Ecto neural progenitor cell (in vitro differentiated cells): ENCODE data around the gene MYL10.
"Not testable (repeated sequence)": the region's sequence is repeated elsewhere in the genome, so short reads cannot be mapped to it uniquely, and the experiment has no call there.

Experiments used
- DNase-seq: peaks from one replicate; pipeline ENCODE4 v3.0.0-alpha.2; 2018; ENCODE audit warnings: low spot score

Gene MYL10

GRCh38 chr7:101651112-101651511, 22.0 kb upstream of the MYL10 start:
- DNase-seq = no peak

GRCh38 chr7:101650579-101651081, 21.5 kb upstream of the MYL10 start:
- no peak for DNase-seq

- not testable (repeated sequence) for DNase-seq
These were observed 18.8 kb upstream of the MYL10 start for GRCh38 chr7:101647876-101648275.

DNA sequence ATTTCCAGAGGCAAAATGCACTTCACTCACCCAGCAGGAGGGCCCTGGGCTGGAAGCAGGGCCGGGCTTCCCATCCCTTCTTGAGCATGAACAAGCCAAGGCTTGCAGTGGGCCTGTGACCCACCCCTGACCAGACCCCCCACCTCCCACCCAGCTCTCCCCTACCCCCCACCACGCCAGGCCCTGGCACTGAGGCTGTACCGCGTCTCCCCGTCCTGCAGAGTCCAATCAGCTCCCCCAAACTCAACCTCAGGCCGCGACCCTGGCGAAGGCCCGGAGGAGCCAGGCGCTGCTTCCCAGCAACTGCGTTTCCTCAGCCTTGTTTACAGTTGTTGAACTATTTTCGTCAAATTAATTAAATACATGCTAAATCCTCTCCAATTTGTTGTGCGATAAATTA, 16.9 kb upstream of the MYL10 start:
- DNase-seq = no peak

- DNase-seq = no peak
These were observed 15.8 kb upstream of the MYL10 start for GRCh38 chr7:101644879-101645278.

DNA sequence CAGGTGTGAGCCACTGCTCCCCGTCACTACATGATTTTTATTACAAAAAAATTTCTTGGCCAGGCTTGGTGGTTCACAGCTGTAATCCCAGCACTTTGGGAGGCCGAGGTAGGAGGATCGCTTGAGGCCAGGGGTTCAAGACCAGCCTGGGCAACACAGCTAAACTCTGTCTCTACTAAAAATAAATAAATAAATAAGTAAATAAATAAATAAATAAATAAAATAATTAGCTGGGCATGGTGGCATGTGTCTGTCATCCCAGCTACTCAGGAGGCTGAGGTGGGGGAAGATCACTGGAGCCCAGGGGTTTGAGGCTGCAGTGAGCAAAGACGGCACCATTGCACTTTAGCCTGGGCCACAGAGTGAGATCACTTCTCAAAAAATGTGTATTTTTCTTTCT, 10.0 kb upstream of the MYL10 start:
- not testable (repeated sequence) for DNase-seq

DNA sequence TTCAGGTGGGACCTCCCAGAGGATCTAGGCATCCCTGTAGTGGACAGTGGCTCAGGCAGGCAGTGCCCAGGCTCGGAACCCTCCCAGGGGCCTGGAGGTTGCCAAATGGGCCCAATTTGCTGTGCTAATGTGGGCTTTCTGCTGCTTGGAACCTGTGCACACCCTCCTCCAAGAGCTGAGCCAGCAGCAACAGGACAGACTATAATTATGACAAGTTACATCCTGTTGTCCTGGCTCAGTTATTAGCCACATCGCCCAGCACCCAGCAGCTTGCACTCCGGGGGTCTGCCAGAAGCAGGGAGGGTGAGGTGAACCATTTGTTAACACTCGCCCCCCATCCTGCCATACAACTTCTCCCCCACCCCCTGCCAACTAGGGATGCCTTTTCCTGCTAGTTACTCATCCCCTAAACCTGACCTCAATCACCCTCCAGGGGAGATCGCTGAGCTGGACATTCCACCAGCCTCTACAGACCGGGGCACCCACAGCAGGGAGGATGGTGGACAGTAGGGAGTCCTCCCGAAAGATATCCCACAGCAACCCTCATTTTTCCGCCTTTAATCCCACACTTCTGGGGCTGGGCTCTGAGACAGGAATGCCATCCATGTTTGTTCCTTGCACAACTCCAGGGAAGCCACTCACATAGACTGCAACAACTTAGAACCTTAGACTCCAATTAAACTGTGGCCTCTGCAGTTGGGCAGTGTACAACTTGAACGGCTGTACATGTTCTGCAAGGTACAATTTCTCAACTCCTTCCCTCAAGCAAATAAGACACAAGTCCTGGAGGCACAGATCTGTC, 7.9 kb upstream of the MYL10 start:
- DNase-seq = no peak

- no peak for DNase-seq
These were observed 6.4 kb upstream of the MYL10 start for GRCh38 chr7:101635484-101635883.

DNA sequence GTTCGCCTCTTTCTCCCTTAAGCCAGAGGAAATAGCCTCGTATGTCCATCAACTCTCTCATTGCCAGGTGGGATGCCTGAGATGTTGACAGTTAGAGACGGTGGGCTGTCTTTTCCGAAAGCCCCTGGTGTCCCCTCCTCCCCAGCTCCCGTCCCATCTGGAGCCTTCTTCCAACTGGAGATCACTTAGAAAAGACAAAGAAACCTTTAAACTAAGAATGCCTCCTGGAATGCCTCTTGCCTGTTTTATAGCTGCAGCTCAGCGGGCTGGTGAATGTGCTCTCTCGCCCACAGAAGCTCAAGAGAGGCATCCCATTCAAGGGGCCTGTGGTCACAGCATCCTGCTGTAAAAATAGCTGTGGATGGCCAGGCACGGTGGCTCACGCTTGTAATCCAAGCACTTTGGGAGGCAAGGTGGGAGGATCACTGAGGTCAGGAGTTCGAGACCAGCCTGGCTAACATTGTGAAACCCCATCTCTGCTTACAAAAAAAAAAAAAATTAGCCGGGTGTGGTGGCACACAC, 5.2 kb upstream of the MYL10 start:
- DNase-seq = no peak

DNA sequence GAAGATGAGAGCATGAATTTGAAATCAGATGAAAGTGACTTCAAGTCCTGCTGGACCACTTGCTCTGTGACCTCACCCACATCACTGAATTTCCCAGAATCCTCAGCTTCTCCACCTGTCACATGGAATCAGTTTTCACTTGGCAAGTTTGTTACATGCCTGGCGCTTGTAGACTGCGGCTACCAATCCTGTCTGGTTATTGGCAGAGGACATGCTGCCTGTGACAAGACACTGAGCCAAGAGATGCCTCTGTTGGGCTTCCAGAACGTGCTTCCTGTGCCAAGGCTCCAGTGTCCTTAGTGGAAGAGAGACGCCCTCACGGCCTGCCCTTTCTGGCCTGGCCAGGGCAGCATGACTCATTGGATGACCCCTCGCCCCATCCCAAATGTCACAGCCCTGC, 4.4 kb upstream of the MYL10 start:
- no peak for DNase-seq

GRCh38 chr7:101632641-101633040, 3.5 kb upstream of the MYL10 start:
- no peak for DNase-seq

DNA sequence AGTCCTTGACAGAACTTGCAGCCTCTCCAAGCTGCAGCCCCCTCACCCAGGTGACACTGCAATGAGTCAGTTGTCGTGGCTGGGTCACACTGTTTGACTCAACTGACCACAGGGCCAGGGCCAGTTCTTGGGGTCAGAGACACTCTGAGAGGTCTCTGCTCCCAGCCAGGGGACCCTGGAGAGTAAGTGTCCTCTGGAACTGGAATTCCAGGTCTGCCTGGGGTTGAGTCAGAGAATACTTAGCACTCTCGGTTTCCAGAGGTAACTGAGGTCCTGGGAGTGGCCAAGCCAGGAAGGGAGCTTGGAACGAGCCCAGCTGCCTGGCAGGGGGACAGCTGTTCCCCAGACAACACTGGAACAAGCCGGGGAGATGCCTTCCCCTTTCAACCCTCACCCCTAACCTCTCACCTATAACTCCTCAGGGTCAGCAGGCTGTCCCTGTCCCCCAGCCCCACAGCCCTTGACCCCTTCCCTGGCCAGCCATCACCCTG, 2.2 kb upstream of the MYL10 start:
- DNase-seq = no peak

GRCh38 chr7:101630591-101630990, 1.5 kb upstream of the MYL10 start:
- DNase-seq = no peak

DNA sequence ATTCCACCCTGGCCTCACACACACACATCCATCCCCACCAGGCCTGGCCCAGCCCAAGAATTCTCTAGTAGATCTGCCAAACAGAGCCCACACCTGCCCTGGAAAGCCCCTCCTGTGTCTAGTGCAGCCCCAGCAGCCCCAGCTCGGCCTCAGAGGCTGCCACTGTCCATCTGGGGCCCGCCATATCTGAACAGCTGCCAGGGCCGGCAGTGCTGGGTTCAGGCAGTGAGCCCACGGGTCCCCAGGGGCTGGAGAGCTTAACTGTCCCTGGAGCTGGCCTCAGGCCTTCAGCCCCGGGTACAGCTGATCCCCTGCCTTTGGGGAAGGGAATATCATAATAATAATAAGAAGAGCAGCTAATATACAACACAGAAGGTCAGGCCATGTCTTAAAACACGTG, 574 bp downstream of the MYL10 start:
- DNase-seq = no peak

DNA sequence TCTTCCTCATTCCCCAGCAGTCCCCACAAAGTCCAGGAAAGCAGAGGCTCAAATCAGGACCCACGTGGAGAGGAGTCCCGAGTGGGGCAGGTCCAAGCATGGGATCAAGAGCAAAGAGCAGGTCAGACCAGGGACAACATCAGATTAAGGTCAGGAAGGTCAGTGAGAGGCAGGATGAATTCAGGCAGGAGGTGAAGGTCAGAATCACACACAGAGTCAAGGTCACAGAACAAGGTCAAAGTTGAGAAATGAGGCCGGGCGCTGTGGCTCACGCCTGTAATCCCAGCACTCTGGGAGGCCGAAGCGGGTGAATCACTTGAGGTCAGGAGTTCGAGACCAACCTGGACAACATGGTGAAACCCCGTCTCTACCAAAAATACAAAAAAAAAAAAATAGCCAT, 2.3 kb downstream of the MYL10 start:
- no peak for DNase-seq

- DNase-seq = no peak
These were observed 2.9 kb downstream of the MYL10 start for GRCh38 chr7:101626069-101626671.

- no peak for DNase-seq
These were observed 3.9 kb downstream of the MYL10 start for GRCh38 chr7:101625031-101625791.

- no peak for DNase-seq
These were observed 4.7 kb downstream of the MYL10 start for GRCh38 chr7:101624246-101625001.

DNA sequence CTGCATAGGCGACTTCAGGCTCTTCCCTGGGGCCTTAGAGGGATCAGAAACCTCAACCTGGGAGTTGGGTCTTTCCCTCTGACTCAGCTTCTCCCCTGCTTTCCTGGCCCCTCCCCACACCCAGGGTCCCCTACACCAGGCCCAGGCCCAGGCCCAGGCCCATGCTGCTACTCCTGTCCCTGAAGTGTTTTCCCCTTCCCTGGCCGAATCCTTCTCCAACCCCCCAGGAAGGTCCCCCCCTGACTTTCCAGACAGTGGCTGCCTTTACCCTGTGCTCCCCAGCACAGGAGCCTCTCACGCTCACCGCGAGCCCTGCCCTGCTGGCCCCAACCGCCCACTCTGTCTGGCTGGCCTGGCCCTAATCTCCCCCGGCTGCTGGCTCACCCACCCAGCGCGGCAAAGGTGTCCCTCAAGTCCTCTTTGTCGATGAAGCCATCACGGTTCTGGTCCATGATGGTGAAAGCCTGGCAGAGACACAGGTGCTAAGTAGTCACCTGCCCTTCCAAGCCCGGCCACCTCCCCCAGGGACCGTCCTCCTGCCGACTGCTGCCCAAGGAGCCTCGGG, 6.4 kb downstream of the MYL10 start:
- no peak for DNase-seq

DNA sequence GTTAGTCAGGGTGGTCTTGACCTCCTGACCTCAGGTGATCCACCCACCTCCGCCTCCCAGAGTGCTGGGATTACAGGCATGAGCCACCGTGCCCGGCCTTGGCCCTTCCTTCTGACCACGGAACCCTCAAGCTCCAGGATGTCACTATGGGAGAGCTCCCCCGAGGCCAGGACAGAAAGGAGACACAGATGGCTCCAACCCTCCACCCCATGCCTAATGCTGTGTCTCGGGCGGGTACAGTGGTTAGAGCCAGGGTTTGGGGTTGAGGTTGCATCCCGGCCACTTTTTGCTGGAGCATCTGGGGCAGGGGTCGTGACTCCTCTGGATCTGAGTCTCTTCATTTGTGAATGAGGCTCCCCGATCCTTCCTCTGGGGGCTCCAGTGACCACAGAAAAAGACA, 8.1 kb downstream of the MYL10 start:
- DNase-seq = no peak

DNA sequence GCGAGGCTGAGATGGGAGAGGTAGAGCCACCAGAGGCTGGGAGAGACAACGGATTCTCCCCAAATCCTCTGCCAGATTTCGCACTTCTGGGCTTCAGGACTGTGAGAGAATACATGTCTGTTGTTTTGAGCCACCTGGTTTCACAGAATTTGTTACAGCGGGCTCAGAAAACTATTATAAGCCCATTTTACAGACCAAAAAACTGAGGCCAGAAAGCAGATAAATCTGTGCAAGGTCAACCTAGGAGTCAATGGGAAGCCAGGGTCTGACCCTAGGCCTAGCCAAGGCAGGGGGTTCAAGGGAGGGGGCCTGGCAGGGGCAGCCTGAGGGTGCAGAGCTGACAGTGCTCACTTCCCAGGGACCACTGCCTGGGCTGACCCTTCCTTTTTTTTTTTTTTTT, 8.7 kb downstream of the MYL10 start:
- DNase-seq = no peak
